HEK293 (cell line): ENCODE results near the gene MARCHF9.

Experiments used
- CTCF ChIA-PET: fragments of 350-600 bp; formaldehyde crosslinking; extraction: SDS; loops from one replicate; lab custom pipeline; 2021; ENCODE audit warnings: antibody characterized with exemption; lab: Yijun Ruan, JAX
- POLR2A ChIA-PET: fragments of 300-600 bp; formaldehyde crosslinking; extraction: SDS; loops from one replicate; lab custom pipeline; 2020; ENCODE audit warnings: antibody characterized with exemption, inconsistent platforms; lab: Yijun Ruan, JAX
- H3K27ac ChIP-seq: fragments of 200-500 bp; sonication (Bioruptor generic); 2 replicates; pipeline ENCODE4 v1.5.1; 2014; ENCODE audit warnings: low read depth, low read length, control low read depth, inconsistent platforms; ENCODE audit errors: extremely low read depth
- H3K36me3 ChIP-seq, 2 experiments: fragments of 200-500 bp in 1 of 2; sonication (Bioruptor generic) in 1 of 2; 1 replicate in 1 of 2; 2 replicates in 1 of 2; pipeline ENCODE4 v1.5.1; 2014 to 2017; ENCODE audit warnings: inconsistent platforms in 2 of 2, low read length in 2 of 2; ENCODE audit not compliant: control insufficient read depth in 2 of 2, insufficient read depth in 1 of 2
- H3K4me1 ChIP-seq: fragments of 200-500 bp; sonication (Bioruptor generic); 2 replicates; pipeline ENCODE4 v1.5.1; 2014; ENCODE audit warnings: mild to moderate bottlenecking, low read length, inconsistent platforms; ENCODE audit not compliant: control insufficient read depth, insufficient read depth
- H3K4me3 ChIP-seq: 2 replicates; pipeline ENCODE4 v1.5.1; 2011; ENCODE audit warnings: low read depth, mild to moderate bottlenecking, control low read depth, low read length, moderate library complexity
- H3K9me3 ChIP-seq: fragments of 200-500 bp; sonication (Bioruptor generic); 2 replicates; pipeline ENCODE4 v1.5.1; 2014; ENCODE audit warnings: low read depth, low read length, inconsistent platforms; ENCODE audit not compliant: control insufficient read depth, insufficient read depth
- GLIS1 ChIP-seq: fragments of 450-650 bp; formaldehyde crosslinking; IDR thresholded peaks from 2 replicates; pipeline ENCODE4 v1.5.1; 2016; ENCODE audit warnings: missing biosample characterization, missing genetic modification characterization
- HOXC10 ChIP-seq: sonication (generic); formaldehyde crosslinking; IDR thresholded peaks from 2 replicates; pipeline ENCODE4 v1.8.1; 2023; ENCODE audit warnings: mild to moderate bottlenecking, missing genetic modification reagents
- PATZ1 ChIP-seq: fragments of 450-650 bp; formaldehyde crosslinking; IDR thresholded peaks from 2 replicates; pipeline ENCODE4 v1.5.1; 2016; ENCODE audit warnings: missing biosample characterization, missing genetic modification characterization
- RBAK ChIP-seq: fragments of 450-650 bp; formaldehyde crosslinking; IDR thresholded peaks from 2 replicates; pipeline ENCODE4 v1.5.1; 2016; ENCODE audit warnings: missing biosample characterization, missing genetic modification characterization
- ZBTB1 ChIP-seq: fragments of 450-650 bp; formaldehyde crosslinking; IDR thresholded peaks from 2 replicates; pipeline ENCODE4 v1.5.1; 2016; ENCODE audit warnings: missing biosample characterization, missing genetic modification characterization
- ZBTB48 ChIP-seq: fragments of 450-650 bp; formaldehyde crosslinking; IDR thresholded peaks from 2 replicates; pipeline ENCODE4 v1.5.1; 2016; ENCODE audit warnings: missing biosample characterization, missing genetic modification characterization
- ZNF10 ChIP-seq: fragments of 450-650 bp; formaldehyde crosslinking; IDR thresholded peaks from 2 replicates; pipeline ENCODE4 v1.5.1; 2017; ENCODE audit warnings: missing biosample characterization, missing genetic modification characterization
- ZNF132 ChIP-seq: fragments of 450-650 bp; formaldehyde crosslinking; IDR thresholded peaks from 2 replicates; pipeline ENCODE4 v1.5.1; 2017; ENCODE audit warnings: missing biosample characterization, missing genetic modification characterization, borderline replicate concordance
- ZNF175 ChIP-seq: fragments of 450-650 bp; formaldehyde crosslinking; IDR thresholded peaks from 2 replicates; pipeline ENCODE4 v1.5.1; 2016; ENCODE audit warnings: missing biosample characterization, missing genetic modification characterization
- ZNF24 ChIP-seq: fragments of 450-650 bp; formaldehyde crosslinking; IDR thresholded peaks from 2 replicates; pipeline ENCODE4 v1.5.1; 2016; ENCODE audit warnings: missing biosample characterization, missing genetic modification characterization
- ZNF350 ChIP-seq: fragments of 450-650 bp; formaldehyde crosslinking; IDR thresholded peaks from 2 replicates; pipeline ENCODE4 v1.5.0; 2017; ENCODE audit warnings: missing biosample characterization, mild to moderate bottlenecking, missing genetic modification characterization
- ZNF416 ChIP-seq: fragments of 450-650 bp; formaldehyde crosslinking; IDR thresholded peaks from 2 replicates; pipeline ENCODE4 v1.5.1; 2016; ENCODE audit warnings: missing biosample characterization, missing genetic modification characterization
- ZNF549 ChIP-seq: fragments of 450-650 bp; IDR thresholded peaks from 2 replicates; pipeline ENCODE4 v1.5.1; 2018; ENCODE audit warnings: missing biosample characterization, missing genetic modification characterization, mild to moderate bottlenecking, inconsistent platforms, moderate library complexity
- ZNF621 ChIP-seq: fragments of 450-650 bp; formaldehyde crosslinking; IDR thresholded peaks from 2 replicates; pipeline ENCODE4 v1.5.1; 2017; ENCODE audit warnings: missing biosample characterization, missing genetic modification characterization
- ZNF76 ChIP-seq: fragments of 450-650 bp; formaldehyde crosslinking; IDR thresholded peaks from 2 replicates; pipeline ENCODE4; 2016; ENCODE audit warnings: low read depth, missing biosample characterization, missing genetic modification characterization, borderline replicate concordance
- ZNF776 ChIP-seq: fragments of 450-650 bp; formaldehyde crosslinking; IDR thresholded peaks from 2 replicates; pipeline ENCODE4 v1.5.0; 2017; ENCODE audit warnings: missing biosample characterization, missing genetic modification characterization, borderline replicate concordance
- ZNF785 ChIP-seq: fragments of 450-650 bp; formaldehyde crosslinking; IDR thresholded peaks from 2 replicates; pipeline ENCODE4 v1.5.1; 2016; ENCODE audit warnings: missing biosample characterization, missing genetic modification characterization
- TF ChIP-seq, protein P1 (sequence below): fragments of 450-650 bp; formaldehyde crosslinking; IDR thresholded peaks from 2 replicates; pipeline ENCODE4 v1.5.1; 2016; ENCODE audit warnings: missing biosample characterization, missing genetic modification characterization
- TF ChIP-seq, protein P2 (sequence below): fragments of 450-650 bp; formaldehyde crosslinking; IDR thresholded peaks from 2 replicates; pipeline ENCODE4 v1.5.1; 2016; ENCODE audit warnings: missing biosample characterization, missing genetic modification characterization
- TF ChIP-seq, protein P3 (sequence below): fragments of 450-650 bp; formaldehyde crosslinking; IDR thresholded peaks from 2 replicates; pipeline ENCODE4 v1.5.1; 2016; ENCODE audit warnings: missing biosample characterization, missing genetic modification characterization, low read depth

The MARCHF9 gene

DNA sequence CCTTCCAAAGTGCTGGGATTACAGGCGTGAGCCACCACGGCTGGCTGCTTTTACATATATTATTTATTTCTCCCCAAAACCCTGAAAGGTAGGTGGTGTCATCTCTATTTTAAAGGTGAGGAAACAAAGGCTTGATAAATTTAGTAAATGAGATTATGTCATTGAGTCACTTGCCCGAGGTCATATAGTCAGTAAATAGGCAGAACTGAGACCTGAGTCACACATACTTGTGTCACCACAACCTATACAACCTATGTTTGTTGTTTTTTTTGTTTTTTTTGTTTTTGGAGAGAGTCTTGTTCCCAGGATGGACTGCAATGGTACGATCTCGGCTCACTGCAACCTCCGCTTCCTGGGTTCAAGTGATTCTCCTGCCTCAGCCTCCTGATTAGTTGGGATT, 40.5 kb downstream of the MARCHF9 start (continued):
- TF ChIP-seq RBAK (tag by site-specific recombination): no peak
- TF ChIP-seq ZBTB1 (tag by site-specific recombination): no peak
- no peak for TF ChIP-seq ZNF416 (tag by site-specific recombination)
- no peak for TF ChIP-seq PATZ1 (tag by site-specific recombination)

DNA sequence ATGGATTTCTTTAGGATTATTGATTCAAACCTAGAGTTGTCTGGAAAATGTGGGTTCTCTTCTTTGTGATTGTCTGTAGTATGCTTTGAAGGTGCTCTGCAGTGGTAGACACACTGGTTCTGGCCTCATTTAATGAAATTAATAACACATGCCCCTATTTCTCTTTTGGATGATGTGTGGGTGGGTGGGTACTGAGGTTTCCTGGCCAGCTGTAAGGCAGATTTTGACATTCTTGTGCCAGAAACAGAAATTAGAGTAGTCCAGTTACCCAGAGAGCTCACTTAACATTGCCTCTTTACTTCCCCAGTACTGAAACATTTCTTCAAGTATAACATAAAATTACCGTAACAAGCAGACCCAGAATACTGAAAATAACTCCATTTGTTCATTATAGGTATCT, 42.1 kb downstream of the MARCHF9 start:
- POLR2A ChIA-PET: interaction anchor here (1.5 kb wide), 1 partner anchor 37 kb away, joined by 3 read pairs; no protein-coding TSS in a partner anchor
- no peak for TF ChIP-seq ZNF175
- no peak for TF ChIP-seq ZNF621 (tag by site-specific recombination)
- TF ChIP-seq HOXC10 (CRISPR knock-in tag): no peak
- no peak for TF ChIP-seq ZNF24 (tag by site-specific recombination)
- TF ChIP-seq, protein P1, sequence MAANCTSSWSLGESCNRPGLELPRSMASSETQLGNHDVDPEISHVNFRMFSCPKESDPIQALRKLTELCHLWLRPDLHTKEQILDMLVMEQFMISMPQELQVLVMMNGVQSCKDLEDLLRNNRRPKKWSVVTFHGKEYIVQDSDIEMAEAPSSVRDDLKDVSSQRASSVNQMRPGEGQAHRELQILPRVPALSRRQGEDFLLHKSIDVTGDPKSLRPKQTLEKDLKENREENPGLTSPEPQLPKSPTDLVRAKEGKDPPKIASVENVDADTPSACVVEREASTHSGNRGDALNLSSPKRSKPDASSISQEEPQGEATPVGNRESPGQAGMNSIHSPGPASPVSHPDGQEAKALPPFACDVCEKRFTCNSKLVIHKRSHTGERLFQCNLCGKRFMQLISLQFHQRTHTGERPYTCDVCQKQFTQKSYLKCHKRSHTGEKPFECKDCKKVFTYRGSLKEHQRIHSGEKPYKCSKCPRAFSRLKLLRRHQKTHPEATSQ (tag by site-specific recombination): no peak
- TF ChIP-seq ZNF10 (tag by site-specific recombination): no peak
- TF ChIP-seq ZNF549: no peak
- no peak for TF ChIP-seq ZNF776
- TF ChIP-seq ZNF132 (tag by site-specific recombination): no peak
- no peak for TF ChIP-seq ZNF76 (tag by site-specific recombination)
- TF ChIP-seq, protein P2, sequence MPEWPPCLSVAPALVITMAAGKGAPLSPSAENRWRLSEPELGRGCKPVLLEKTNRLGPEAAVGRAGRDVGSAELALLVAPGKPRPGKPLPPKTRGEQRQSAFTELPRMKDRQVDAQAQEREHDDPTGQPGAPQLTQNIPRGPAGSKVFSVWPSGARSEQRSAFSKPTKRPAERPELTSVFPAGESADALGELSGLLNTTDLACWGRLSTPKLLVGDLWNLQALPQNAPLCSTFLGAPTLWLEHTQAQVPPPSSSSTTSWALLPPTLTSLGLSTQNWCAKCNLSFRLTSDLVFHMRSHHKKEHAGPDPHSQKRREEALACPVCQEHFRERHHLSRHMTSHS: no peak
- TF ChIP-seq ZNF785 (tag by site-specific recombination): no peak
- TF ChIP-seq ZBTB48 (tag by site-specific recombination): no peak
- no peak for TF ChIP-seq RBAK (tag by site-specific recombination)
- TF ChIP-seq, all 188 proteins: peak for 0
- H3K4me3 ChIP-seq: no peak overlapping the region
- no peaks in the 10 kb centered on the region for H3K4me1 ChIP-seq
- H3K27ac ChIP-seq: no peak overlapping the region
- CTCF ChIA-PET: interaction anchor here (0.6 to 4.2 kb wide), 2 partner anchors 12 to 15 kb away, joined by 5 to 19 read pairs; partner anchors contain the start of gene TSFM
- H3K36me3 ChIP-seq: peaks cover 34 to 80% of the 10 kb centered on the region in 2 experiments
- H3K9me3 ChIP-seq: no peaks in the 10 kb centered on the region

GRCh38 chr12:57797933-57798332, 43.0 kb downstream of the MARCHF9 start:
- TF ChIP-seq ZNF350 (tag by site-specific recombination) (no peak), GLIS1 (no peak)
- TF ChIP-seq, protein P3, sequence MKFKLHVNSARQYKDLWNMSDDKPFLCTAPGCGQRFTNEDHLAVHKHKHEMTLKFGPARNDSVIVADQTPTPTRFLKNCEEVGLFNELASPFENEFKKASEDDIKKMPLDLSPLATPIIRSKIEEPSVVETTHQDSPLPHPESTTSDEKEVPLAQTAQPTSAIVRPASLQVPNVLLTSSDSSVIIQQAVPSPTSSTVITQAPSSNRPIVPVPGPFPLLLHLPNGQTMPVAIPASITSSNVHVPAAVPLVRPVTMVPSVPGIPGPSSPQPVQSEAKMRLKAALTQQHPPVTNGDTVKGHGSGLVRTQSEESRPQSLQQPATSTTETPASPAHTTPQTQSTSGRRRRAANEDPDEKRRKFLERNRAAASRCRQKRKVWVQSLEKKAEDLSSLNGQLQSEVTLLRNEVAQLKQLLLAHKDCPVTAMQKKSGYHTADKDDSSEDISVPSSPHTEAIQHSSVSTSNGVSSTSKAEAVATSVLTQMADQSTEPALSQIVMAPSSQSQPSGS (tag by site-specific recombination): 0 out of 2 replicates have a peak, but pooled peaks have one; percentile 16
- TF ChIP-seq, all 188 proteins: peak for 1
- Histone ChIP-seq H3K9me3 (no peaks in the 10 kb centered on the region), H3K27ac (no peak overlapping the region), H3K4me1 (no peaks in the 10 kb centered on the region), H3K36me3 (peaks cover 25 to 77% of the 10 kb centered on the region in 2 experiments), H3K4me3 (no peak overlapping the region)
- ChIA-PET CTCF (interaction anchor here (4.2 kb wide), 1 partner anchor 16 kb away, joined by 19 read pairs; the partner anchor contains the start of gene TSFM), POLR2A (no interaction called here)
